ENCODE measurements around the gene PSMC2. TPM values are rescaled to one million over a fixed set of nuclear protein-coding genes. Genes with fewer than 3 reads are reported as not detected.

PSMC2 gene
- polyA plus RNA-seq, 1 donor from 2014 or later, result 192 TPM

DNA sequence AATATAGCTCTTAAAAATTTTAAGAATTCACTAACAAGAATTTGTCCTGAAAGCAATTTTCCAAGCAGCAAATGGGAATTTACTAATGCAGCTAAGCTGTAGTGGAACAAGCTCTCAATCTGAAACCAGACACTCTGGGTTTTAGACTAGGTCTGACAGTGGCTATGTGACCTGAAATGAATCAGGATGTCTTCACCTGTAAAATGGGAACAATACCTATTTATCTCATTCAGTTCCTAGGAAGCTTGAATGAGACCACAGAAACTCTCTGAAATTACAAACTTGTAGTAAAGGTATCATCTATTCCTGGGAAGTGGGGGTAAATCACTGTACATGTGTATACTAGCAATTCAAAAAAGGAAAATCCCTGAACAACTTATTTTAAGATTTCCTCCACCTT is 4.1 kb upstream of the PSMC2 start:
- H3K9me3 ChIP-seq (ENCODE audit: low read length), result no peaks in the 10 kb centered on the region
- TF ChIP-seq RAD21 (conservative IDR thresholded peaks at IDR 0.05), result no peak
- TF ChIP-seq TAF1 (IDR thresholded peaks at IDR 0.05; ENCODE audit: low read depth), result no peak
- no peak for TF ChIP-seq EP300 (conservative IDR thresholded peaks at IDR 0.05; ENCODE audit: poor library complexity, severe bottlenecking)
- TF ChIP-seq SMC3 (conservative IDR thresholded peaks at IDR 0.05; ENCODE audit: poor library complexity), result no peak
- TF ChIP-seq, protein P1, sequence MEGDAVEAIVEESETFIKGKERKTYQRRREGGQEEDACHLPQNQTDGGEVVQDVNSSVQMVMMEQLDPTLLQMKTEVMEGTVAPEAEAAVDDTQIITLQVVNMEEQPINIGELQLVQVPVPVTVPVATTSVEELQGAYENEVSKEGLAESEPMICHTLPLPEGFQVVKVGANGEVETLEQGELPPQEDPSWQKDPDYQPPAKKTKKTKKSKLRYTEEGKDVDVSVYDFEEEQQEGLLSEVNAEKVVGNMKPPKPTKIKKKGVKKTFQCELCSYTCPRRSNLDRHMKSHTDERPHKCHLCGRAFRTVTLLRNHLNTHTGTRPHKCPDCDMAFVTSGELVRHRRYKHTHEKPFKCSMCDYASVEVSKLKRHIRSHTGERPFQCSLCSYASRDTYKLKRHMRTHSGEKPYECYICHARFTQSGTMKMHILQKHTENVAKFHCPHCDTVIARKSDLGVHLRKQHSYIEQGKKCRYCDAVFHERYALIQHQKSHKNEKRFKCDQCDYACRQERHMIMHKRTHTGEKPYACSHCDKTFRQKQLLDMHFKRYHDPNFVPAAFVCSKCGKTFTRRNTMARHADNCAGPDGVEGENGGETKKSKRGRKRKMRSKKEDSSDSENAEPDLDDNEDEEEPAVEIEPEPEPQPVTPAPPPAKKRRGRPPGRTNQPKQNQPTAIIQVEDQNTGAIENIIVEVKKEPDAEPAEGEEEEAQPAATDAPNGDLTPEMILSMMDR (IDR thresholded peaks at IDR 0.05; ENCODE audit: poor library complexity, severe bottlenecking), result no peak
- no peak for TF ChIP-seq POLR2AphosphoS5 (IDR thresholded peaks at IDR 0.05)
- no peak for TF ChIP-seq EZH2 (IDR thresholded peaks at IDR 0.05; ENCODE audit: borderline replicate concordance, insufficient read depth, low read length, poor library complexity, severe bottlenecking)
- TF ChIP-seq MXI1 (conservative IDR thresholded peaks at IDR 0.05; ENCODE audit: poor library complexity, severe bottlenecking), result no peak
- TF ChIP-seq, protein P2, sequence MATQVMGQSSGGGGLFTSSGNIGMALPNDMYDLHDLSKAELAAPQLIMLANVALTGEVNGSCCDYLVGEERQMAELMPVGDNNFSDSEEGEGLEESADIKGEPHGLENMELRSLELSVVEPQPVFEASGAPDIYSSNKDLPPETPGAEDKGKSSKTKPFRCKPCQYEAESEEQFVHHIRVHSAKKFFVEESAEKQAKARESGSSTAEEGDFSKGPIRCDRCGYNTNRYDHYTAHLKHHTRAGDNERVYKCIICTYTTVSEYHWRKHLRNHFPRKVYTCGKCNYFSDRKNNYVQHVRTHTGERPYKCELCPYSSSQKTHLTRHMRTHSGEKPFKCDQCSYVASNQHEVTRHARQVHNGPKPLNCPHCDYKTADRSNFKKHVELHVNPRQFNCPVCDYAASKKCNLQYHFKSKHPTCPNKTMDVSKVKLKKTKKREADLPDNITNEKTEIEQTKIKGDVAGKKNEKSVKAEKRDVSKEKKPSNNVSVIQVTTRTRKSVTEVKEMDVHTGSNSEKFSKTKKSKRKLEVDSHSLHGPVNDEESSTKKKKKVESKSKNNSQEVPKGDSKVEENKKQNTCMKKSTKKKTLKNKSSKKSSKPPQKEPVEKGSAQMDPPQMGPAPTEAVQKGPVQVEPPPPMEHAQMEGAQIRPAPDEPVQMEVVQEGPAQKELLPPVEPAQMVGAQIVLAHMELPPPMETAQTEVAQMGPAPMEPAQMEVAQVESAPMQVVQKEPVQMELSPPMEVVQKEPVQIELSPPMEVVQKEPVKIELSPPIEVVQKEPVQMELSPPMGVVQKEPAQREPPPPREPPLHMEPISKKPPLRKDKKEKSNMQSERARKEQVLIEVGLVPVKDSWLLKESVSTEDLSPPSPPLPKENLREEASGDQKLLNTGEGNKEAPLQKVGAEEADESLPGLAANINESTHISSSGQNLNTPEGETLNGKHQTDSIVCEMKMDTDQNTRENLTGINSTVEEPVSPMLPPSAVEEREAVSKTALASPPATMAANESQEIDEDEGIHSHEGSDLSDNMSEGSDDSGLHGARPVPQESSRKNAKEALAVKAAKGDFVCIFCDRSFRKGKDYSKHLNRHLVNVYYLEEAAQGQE (IDR thresholded peaks at IDR 0.05; ENCODE audit: borderline replicate concordance), result no peak
- no peaks in the 10 kb centered on the region for H3K27me3 ChIP-seq (ENCODE audit: insufficient read depth, low read depth, low read length)
- no peaks in the 10 kb centered on the region for H3F3A ChIP-seq (ENCODE audit: insufficient read depth, low read length, poor library complexity, severe bottlenecking)
- no peak overlapping the region for H2AFZ ChIP-seq (ENCODE audit: low read depth, low read length)
- no peaks in the 10 kb centered on the region for H3K9me2 ChIP-seq (ENCODE audit: insufficient read depth, low read length)
- H3K9ac ChIP-seq (ENCODE audit: low read length), result peak overlapping the region; percentile 76
- H4K20me1 ChIP-seq (ENCODE audit: insufficient read depth), result no peaks in the 10 kb centered on the region
- peaks cover 34% of the 10 kb centered on the region for H3K79me2 ChIP-seq (replicated peaks; ENCODE audit: insufficient read depth, low read length)
- peak overlapping the region; percentile 97 for H3K4me3 ChIP-seq (ENCODE audit: low read length)
- no peaks in the 10 kb centered on the region for H3K36me3 ChIP-seq (ENCODE audit: insufficient read depth, low read length)
- H3K27ac ChIP-seq (ENCODE audit: low read length), result no peak overlapping the region
- H3K4me2 ChIP-seq (ENCODE audit: low read length), result peak overlapping the region; percentile 95

DNA sequence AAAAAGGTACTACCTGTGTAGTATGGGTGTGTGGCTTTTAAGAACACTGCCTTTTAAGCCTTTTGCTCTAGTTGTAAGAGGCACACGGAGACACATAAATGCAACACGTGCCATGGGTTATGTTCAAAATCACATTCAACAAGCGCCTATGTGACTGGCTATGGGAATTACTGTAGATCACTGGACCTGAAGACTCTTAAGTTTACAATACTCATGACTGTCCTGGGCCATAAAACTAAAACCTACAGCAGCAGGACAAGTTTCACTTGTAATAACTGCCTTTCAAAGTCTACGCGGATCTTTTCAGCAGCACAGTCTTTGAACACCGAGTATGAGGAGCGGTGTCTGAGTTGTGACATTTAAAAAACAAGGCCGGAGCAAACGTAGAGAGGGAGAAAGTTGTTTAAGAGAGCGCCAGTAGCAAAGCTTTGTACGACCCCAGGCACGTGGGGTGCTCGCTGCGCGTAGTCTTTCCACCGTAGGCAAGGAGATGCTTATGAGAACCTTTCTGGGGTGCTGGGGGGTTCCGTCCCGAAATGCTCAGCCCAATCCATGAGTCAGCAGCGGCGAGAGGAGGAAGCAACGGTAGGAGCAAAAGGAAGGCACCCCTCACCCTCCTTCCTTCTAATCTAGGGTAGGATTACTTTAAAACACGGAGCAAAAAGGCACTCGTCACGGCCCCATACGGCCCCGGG is 3.5 kb upstream of the PSMC2 start:
- Histone ChIP-seq H3K9me3 (ENCODE audit: low read length) (no peaks in the 10 kb centered on the region), H3K4me3 (ENCODE audit: low read length) (peak overlapping the region; percentile 97), H3K79me2 (replicated peaks; ENCODE audit: insufficient read depth, low read length) (peaks cover 40% of the 10 kb centered on the region), H4K20me1 (ENCODE audit: insufficient read depth) (no peaks in the 10 kb centered on the region), H3K9me2 (ENCODE audit: insufficient read depth, low read length) (no peaks in the 10 kb centered on the region), H3K9ac (ENCODE audit: low read length) (peak overlapping the region; percentile 76), H3K27ac (ENCODE audit: low read length) (peak overlapping the region; percentile 65), H3F3A (ENCODE audit: insufficient read depth, low read length, poor library complexity, severe bottlenecking) (no peaks in the 10 kb centered on the region), H3K4me2 (ENCODE audit: low read length) (peak overlapping the region; percentile 95), H3K27me3 (ENCODE audit: insufficient read depth, low read depth, low read length) (no peaks in the 10 kb centered on the region), H2AFZ (ENCODE audit: low read depth, low read length) (peak overlapping the region; percentile 59), H3K36me3 (ENCODE audit: insufficient read depth, low read length) (no peaks in the 10 kb centered on the region)
- TF ChIP-seq RAD21 (conservative IDR thresholded peaks at IDR 0.05) (no peak), TAF1 (IDR thresholded peaks at IDR 0.05; ENCODE audit: low read depth) (no peak), MXI1 (conservative IDR thresholded peaks at IDR 0.05; ENCODE audit: poor library complexity, severe bottlenecking) (no peak), SMC3 (conservative IDR thresholded peaks at IDR 0.05; ENCODE audit: poor library complexity) (no peak), EP300 (conservative IDR thresholded peaks at IDR 0.05; ENCODE audit: poor library complexity, severe bottlenecking) (no peak), POLR2AphosphoS5 (IDR thresholded peaks at IDR 0.05) (no peak), EZH2 (IDR thresholded peaks at IDR 0.05; ENCODE audit: borderline replicate concordance, insufficient read depth, low read length, poor library complexity, severe bottlenecking) (no peak)
- TF ChIP-seq, protein P2 (IDR thresholded peaks at IDR 0.05; ENCODE audit: borderline replicate concordance), result no peak
- TF ChIP-seq, protein P1 (IDR thresholded peaks at IDR 0.05; ENCODE audit: poor library complexity, severe bottlenecking), result no peak

Measured in neural cell (in vitro differentiated cells).